A549 treated with AZD2906 at 1 μM for 4 hours (cell line): Measurements from ENCODE around the gene PTGFR. TPM values are rescaled to one million over a fixed set of nuclear protein-coding genes. Genes with fewer than 3 reads are reported as not detected.

Experiments
- total RNA-seq: library from RNA; stranded (reverse); fragments of 200-300 nt; extraction: Qiagen RNA extraction; gene quantifications from 5 replicates; pipeline ENCODE4 v1.2.3, GENCODE V29; 2022

PTGFR gene
- not detected in 5 replicates for total RNA-seq

GRCh38 chr1:78490861-78491450 is at the start of gene PTGFR:
TSS of gene PTGFR (plus strand) at chr1:78490974. CDS start at chr1:78492744, 1,770 bp downstream.

Other genes with a start within 250 kb of the PTGFR start
- gene IFI44L, start 129.5 kb downstream of the PTGFR start, total RNA-seq: 0.01 to 0.28 TPM (median 0.10 TPM) in 3 of 5 replicates, not detected in the others
- 0.32 to 0.83 TPM (median 0.49 TPM) in 5 replicates for gene IFI44, start 158.9 kb downstream of the PTGFR start, total RNA-seq